HG03520 (cell line): ENCODE measurements around the gene DCUN1D3.
A peak's percentile ranks its signal among the peaks of the same experiment; 100 is the strongest.

Experiments used
- ATAC-seq: cut with Tn5 transposase; IDR thresholded peaks from one replicate; pipeline ENCODE4 v1.9.1; 2021; ENCODE audit warnings: mild to moderate bottlenecking, moderate library complexity; ENCODE audit not compliant: unreplicated experiment

The DCUN1D3 gene

DNA sequence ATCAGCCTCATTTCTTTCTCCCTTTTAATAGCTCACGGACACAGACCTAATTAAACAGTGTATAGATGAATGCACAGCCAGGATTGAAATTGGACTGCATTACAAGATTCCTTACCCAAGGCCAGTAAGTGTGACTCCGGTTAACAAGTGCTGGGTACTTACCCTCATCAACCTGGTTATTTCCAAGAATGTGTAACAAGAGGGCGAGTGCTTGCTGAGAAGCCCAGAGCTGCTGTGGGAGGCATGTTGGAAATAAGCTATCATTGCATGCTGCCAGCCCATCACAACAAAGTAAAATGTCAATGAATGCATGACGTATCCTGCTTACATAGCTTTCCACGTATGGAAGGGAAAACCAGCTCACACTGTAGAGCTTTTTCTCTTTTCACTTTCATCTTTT lies 19.9 kb upstream of the DCUN1D3 start:
- no peak for ATAC-seq

DNA sequence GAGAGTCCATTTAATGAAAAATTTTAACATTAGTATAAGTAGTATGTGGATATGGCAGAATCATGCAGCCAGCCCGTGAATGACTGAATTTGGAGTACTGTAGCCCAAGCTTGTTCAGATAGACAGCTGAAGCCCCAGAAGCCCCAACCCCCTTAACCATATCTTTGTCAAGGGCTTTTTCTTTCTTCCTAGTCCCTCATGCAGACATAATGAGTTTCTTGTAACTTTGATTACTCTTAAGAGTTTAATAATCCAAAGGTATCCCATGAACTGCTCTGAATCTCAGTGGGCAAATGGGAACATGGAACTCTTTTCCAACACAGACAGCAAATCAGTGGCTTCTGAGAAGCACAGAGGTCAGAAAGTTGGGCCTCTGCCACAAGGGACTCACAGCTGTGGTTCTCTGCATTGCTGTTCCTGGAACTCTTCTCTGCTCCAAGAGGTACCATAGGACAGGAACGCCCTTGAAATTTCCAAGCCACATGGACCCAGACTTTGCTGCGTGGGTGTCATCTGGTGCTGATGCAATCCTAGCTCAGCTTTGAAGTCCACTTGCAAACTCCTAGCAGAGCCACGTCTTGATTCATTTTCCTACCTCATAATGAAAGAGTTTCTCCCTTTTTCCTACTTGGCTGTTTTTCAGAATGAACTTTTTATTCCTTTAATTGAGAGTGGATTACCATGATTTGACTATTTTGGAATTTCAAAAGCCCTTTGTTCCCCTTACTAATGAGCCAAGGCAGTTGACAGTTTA lies 18.5 kb upstream of the DCUN1D3 start:
- ATAC-seq, result no peak

DNA sequence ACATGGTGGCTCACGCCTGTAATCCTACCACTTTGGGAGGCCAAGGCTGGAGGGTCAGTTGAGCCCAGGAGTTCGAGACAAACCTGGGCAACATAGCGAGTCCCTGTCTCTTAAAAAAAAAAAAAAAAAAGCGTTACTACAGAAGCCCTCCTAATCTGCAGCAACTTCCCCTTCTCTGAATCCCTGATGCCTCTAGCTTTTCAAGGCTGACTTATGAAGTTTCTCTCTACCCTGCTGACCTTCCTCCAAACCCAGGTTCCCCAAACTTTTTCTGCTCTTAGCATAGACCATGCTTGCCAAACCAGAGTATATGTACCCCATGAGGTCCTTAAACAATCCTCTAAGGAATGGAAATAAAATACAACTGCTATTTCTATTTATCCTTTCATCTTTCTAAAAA lies 16.8 kb upstream of the DCUN1D3 start:
- no peak for ATAC-seq

DNA sequence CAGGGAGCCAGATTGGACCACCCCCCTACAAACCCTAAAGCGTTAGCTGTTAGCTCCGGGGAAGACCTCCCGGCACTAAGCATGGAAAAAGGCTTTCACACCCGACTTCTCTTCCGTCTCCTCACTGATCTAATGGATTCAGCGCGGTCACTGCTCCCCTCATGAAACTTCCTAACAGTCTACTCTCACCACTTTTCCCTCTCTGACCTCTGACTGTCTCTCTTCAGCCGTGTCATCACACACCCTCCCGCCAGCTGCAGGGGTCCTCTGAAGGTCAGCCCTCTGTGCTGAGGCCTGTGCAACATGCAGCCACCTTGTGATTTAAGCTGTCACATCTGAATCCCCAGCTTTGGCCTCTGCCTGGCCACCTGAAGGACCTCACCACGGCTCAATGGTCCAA lies 16.1 kb upstream of the DCUN1D3 start:
- ATAC-seq, result no peak

DNA sequence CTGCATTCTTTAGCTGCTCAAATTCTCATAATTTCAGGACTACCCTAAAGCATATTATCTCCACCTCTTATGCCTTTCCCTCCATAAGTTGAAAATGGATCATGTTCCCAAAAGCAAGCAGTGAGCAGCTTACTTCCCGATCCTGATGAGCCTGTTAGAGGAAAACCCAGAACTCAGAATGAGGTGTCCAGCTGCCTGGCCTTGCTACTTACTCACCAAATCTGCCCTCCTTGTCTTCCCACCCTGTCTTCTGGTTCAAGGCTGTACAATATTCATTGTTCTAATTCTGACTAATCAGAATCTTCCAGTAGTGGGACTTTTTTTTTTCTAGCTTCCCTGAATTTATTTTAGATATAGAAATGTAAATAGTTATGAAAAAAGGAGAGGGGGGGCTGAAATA lies 11.2 kb upstream of the DCUN1D3 start:
- no peak for ATAC-seq

DNA sequence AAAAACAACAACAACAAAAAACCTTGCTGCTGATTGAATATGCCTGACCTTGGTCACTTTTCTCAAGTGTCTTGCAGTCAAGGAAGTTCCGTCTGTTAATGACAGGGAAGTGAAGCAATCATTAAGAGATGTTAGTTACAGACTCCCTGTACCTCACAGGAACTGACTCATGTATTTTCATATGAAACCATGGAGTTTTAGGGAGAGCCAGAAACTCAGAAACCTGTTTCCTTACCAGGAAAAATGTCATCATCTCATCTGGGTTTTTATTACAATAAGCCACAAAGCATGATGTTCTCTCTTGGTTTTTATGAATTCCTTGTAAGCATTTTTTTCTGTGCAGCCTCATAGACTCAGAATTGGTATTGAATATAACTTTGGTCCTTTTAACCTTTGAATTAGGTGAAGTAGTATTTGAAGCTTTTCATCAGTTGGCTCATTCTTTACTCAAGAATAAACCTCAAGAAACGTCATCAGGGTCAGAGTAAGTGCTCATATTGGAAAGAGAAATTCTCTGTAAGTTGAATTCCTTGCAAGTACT lies 10.7 kb upstream of the DCUN1D3 start:
- no peak for ATAC-seq

DNA sequence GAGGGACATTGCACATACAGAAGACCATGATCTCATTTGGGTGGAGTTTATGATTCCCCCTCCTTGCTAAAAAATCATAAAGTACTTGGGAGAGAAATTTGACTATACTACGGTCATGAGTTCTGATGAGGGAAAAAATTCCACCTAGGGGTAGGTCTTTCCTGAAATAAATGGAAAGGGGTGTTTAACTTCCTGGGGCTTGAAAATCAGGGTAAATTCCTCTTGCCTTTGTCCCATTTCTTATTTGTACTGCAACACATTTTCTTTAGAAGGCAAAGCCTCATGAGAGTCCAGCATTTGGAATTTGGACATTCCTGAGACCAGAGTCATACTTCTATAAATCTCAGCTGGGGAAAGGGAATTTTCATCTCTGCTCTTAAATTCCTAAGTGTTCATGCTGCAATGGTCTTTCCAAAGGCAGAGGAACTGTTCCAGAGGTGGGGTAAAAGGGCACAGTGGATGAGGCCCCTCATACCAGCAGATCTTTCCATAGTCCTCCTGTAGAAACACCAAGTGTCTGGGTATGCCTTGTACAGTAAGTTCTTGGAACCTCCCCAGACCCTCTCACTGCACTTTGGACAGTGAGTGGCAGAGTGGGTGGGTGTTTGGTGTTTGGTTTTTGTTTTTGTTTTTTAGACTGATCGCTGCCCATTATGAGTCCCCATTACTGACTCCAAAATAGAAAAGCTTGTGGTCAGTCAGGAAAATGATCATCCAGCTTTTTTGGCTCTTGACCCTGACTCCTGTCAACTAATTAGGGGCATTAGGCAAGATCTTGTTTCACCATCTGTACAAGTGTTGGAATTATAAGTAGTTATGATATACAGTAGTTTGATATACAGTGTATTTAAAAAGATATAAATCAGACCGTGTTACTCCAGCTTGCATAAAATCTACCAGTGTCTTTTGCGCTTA lies 6.4 kb upstream of the DCUN1D3 start:
- ATAC-seq, result no peak

DNA sequence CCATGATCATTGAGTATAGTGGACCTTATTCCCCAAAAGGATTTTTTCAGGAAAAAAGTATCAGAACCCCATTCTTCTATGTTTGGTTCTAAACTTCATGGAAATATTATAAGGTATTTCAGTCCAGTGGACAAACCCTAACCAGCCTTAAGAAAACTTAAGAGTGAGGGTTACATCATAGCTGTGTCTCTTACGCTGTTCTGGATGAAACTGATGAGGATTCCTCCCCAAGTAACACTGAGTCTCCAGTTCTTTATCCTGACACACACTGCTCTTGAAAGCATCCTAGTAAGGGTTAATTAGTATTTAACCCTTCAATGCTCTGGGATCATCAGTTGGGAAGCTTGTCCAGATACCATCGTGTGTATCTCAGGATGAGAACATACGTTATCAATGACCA lies 5.4 kb upstream of the DCUN1D3 start:
- no peak for ATAC-seq

DNA sequence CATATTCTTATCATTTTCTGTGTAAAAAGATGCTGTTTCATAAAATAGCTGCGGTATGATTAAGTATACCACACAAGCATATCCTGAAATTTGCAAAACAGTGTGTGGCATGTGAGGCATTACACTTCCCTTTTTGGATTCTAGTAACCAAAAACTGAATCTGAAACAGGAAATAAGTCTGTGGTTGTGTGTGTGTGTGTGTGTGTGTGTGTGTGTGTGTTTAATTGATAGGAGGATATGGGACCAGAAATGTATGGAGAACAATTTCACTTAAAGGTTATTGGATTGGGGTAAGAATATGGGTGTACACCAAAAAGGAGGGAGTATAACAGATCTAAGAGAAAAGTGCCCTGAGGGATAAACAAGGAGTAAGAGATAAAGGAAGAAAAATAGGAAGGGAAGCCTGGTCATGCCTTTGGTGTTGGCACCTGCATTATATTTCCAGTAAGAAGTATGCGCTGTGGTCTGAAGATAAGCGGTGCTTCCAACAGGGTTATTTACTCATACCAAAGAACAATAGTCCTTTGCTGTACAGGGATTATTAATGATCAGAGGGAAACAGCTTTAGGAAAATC lies 4.4 kb upstream of the DCUN1D3 start:
- no peak for ATAC-seq

DNA sequence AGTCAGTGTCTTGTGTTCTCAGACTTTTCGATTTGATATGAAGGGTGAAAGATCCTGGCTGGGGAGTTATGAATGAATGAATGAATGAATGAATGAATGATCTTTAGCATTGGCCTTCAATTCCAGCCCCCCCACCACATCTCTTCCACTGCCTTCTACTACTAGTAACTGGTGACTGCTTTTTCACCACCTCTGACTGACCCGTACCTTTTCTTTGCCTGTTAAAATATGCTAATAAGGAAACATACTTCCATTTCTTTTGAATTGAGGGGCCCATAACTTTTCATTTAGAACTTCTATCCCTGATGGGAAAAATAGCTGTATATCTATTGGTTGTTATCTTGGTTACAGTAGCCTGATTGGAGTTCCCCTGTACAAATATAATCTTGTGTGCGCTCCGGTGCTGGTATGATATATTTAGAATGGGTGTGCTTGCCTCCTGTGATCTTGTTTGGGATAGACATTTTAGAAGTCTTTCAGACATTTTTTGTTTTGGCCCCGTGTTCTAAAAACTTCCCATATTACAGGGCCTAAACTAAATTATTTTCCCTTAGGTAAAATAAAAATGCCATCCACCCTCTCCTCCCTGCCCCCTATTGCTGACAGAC lies 3.8 kb upstream of the DCUN1D3 start:
- ATAC-seq, result no peak

DNA sequence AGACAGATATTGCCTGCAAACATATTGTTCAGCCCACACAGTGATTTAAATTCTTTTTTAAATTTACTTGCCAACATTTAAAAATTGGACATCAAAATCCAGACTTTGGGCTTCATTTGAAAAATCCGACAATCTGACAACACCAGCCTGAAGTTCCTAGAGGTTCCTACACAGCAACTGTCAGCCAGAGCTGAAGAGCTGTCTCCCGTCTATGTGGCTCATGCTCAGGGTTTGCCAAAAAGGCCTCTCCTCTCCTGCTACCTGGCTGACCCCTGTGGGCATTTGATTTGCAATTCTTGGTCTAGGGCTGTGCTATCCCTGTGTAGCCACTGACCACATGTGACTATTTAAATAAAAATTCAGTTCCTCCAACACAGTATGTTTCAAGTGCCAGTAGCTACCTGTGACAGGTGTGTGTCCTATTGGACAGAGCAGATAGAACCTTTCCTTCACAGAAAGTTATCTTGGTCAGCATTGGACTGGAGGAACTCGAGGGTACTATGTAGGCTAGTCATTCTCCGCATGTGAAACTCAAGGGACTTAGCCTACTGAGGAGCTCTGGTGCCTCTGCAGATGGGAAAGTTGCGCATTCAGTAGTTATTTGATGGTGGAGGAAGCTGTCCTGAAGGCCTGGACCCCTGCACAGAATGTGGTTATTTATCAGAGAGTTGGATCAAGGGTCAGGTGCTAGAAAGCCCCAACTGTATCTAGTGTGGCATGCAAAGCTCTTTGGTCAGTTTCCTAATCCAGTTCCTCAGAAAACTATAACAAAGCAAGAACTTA lies 3.1 kb upstream of the DCUN1D3 start:
- no peak for ATAC-seq

DNA sequence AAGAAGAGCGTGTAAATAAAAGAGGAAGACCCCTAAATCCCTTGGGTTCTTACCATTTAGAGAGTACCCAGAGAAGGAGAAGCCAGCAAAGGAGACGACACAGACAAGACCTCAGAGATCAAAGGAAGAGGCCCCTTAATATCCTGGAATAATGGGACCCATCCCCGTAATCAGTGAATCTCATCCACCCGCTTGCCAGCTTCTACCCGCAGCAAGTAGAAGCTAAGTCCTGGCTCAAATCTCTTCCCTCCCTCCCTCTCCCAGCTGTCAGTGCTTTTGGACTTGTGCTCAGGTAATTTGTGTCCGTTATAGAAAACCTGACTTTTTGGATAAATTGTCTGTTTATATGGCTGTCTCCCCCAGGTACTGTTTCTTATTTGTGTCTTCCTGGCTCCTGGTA lies 2.3 kb upstream of the DCUN1D3 start:
- no peak for ATAC-seq

DNA sequence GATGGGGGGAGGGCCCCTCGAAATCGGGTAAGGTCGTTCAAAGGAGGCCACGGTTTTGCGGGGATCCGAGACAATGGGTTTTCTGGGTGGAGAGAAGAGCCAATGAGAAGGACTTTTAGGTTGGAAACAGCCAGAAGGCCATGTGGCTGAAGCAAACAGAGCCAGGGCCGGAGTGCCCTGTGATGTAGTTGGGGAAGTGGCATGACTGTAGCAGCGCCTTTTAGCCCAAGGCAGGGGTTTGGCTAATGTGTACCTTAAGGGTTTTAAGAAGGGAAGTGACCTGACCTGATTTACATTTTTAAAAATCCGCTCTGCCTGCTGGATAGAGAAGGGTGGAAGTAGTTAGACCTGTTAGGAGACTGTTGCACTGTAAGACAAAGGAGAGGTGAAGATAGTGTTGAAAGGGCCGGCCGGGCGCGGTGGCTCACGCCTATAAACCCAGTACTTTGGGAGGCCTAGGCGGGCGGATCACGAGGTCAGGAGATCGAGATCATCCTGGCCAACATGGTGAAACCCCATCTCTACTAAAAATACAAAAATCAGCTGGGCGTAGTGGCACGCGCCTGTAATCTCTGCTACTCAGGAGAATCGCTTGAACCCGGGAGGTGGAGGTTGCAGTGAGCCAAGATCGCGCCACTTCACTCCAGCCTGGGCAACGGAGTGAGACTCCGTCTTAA lies 1.4 kb upstream of the DCUN1D3 start:
- no peak for ATAC-seq

DNA sequence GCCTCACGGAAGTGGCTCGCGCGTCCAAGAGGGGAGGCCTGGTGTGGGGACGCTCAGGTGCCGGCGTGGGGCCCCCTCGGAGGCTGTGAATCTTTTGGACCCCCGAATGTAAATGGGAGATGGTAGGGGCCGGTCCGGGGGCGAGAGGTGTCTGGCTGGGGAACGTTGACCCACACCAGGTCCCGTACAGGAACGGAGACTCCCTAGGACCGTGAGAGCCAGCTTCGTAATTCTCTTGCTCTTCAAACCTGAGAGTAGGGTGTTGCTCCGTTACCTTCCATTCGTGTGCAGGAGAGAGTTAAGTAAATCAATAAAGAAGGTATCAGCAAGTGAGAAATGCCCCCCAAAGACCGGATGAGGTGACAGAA lies 894 bp upstream of the DCUN1D3 start:
- no peak for ATAC-seq

DNA sequence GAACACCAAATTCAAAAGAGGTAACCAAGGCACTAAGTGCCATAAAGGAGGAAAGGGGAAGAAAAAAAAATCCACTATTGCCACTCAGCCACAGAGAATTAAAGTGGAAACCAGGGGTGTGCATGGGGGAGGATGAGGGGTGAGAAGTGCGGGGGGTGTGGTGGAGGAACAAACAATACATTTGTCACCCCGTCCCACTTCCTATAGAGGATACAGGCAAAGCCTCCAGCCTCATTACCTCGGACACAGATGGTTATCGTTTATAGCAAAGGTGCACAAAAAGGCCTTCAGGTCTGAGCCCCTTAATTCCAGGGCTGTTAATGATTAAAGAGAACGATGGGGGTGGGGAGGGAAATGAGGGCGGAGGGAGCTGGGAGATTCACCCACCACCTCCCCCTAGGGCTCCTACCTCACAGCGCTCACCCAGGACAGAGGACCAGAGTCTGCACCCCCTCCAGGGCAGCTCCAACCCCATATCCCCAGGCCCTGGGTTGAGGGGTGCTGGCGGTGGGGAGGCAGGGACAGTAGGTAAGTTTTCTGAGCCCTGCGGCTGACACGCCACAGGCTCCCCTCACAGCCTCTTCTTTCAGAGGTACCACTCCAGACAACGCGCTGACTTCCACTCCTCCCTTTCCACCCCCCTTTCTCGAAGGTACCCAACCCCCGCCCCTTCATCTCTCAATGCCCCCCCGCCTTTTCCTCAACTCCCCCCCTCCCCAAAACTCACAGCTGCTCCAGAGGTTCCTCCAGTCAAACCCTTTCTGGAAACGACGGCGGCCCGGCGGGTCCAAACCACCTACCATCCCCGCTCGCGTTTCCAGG lies 470 bp downstream of the DCUN1D3 start:
- ATAC-seq, result peak; percentile 4

DNA sequence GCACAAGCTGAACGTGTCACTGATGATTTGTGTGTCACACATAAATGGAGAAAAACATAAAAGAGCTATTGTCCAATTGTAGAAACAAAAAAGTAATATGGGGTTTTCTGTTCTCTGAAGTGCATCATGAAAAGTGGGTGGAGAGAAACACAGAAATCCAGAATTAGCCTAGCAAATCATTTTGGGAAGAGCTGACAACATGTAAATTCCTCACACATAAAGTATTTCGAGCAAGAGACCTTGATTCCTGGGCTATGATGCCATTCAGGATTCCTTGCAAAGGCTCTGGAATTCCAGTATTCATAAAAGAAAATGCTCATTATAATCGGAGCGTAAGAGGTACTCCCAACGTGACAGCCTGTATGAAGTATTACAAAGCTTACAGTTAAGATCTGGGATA lies 1.1 kb downstream of the DCUN1D3 start:
- no peak for ATAC-seq

DNA sequence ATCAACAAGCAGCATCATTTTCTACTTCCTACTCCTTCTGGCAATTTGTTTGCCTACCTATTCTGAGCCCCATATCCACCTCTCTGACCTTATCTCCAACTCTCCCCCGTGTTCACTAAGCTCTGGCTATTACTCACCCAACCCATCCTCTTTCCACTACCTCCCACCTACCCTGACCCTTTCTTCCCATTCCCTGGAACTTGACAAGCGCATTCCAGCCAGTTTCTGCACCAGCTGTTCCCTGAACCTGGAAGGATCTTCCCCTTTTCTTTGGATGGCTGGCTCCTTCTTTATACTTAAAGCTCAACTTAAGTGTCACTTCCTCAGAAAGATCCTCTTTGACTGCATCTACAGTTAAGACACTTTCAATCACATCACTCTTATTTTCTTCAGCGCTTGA lies 2.2 kb downstream of the DCUN1D3 start:
- no peak for ATAC-seq

DNA sequence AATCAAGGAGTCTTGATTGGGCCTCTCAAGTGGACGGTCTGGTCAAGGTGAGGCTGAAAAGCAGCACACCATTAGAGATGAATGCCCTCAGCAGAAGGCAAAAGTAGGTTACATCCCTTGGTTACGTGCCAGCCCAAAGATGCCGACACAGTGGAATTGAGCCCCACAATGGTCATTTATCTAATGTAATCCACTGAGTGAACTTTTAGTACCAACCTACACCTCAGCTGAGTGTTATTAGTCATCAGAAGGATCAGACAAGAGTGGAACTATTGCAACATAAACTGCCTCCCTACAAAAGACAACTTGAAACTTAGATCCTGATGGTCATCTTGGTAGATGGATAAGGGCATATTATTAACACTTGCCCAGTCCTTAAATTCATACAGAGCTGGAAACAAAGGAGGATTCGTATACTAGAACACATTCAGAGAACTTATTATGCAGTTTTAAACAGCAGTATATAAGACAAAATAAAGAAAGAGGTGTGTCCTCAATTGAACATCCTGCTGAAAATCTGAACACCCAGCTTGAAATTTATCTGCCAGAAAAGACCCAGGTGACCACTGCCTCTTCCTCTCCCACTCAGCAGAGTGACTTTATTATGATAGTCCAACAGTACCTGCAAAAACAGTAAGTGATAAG lies 2.8 kb downstream of the DCUN1D3 start:
- ATAC-seq, result no peak

DNA sequence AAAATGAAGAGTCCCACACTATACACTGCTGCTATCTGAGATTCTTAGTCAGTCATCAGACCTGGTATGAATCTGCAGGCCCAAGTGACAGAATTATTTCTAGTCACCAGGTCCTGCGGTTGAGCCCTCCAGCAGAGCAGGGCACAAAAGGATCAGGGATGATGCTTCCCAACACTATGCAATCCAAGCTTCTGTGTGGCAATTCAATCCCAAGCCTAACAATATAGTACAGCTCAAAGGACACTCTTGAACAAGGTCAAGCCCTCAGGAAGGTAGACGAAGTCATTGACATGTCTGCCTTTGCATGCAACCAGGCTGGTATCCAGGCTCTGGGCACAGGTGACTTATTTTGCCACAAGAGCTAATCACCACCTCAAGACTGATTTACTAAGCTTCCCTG lies 5.8 kb downstream of the DCUN1D3 start:
- no peak for ATAC-seq
